ENCODE measurements around the gene SH3BP5L. TPM values are rescaled to one million over a fixed set of nuclear protein-coding genes. Genes with fewer than 3 reads are reported as not detected.
"Not testable (repeated sequence)": the region's sequence is repeated elsewhere in the genome, so short reads cannot be mapped to it uniquely, and the experiment has no call there.

Gene SH3BP5L
- total RNA-seq, 1 donor from 2014 or later, result 21.7 TPM

- no peak for DNase-seq (ENCODE audit: low spot score)
These were observed 25.7 kb upstream of the SH3BP5L start for GRCh38 chr1:248851390-248851789.

GRCh38 chr1:248850536-248851251 lies 25.0 kb upstream of the SH3BP5L start:
- DNase-seq (ENCODE audit: low spot score), result peak; percentile 34

- no peak for DNase-seq (ENCODE audit: low spot score)
These were observed 24.4 kb upstream of the SH3BP5L start for GRCh38 chr1:248850124-248850523.

- DNase-seq (ENCODE audit: low spot score), result no peak
These were observed 23.9 kb upstream of the SH3BP5L start for GRCh38 chr1:248849637-248850036.

GRCh38 chr1:248849152-248849551 lies 23.4 kb upstream of the SH3BP5L start:
- no peak for DNase-seq (ENCODE audit: low spot score)

- no peak for DNase-seq (ENCODE audit: low spot score)
These were observed 22.9 kb upstream of the SH3BP5L start for GRCh38 chr1:248848602-248849001.

- no peak for DNase-seq (ENCODE audit: low spot score)
These were observed 22.3 kb upstream of the SH3BP5L start for GRCh38 chr1:248847956-248848561.

GRCh38 chr1:248847181-248847955 lies 21.7 kb upstream of the SH3BP5L start:
- no peak for DNase-seq (ENCODE audit: low spot score)

- DNase-seq (ENCODE audit: low spot score), result no peak
These were observed 18.8 kb upstream of the SH3BP5L start for GRCh38 chr1:248844526-248844925.

- DNase-seq (ENCODE audit: low spot score), result no peak
These were observed 18.0 kb upstream of the SH3BP5L start for GRCh38 chr1:248843687-248844086.

GRCh38 chr1:248842781-248843331 lies 17.1 kb upstream of the SH3BP5L start:
- DNase-seq (ENCODE audit: low spot score), result peak; percentile 64

GRCh38 chr1:248841702-248842395 lies 16.1 kb upstream of the SH3BP5L start:
- DNase-seq (ENCODE audit: low spot score), result no peak

- no peak for DNase-seq (ENCODE audit: low spot score)
These were observed 15.2 kb upstream of the SH3BP5L start for GRCh38 chr1:248840946-248841345.

- DNase-seq (ENCODE audit: low spot score), result no peak
These were observed 13.4 kb upstream of the SH3BP5L start for GRCh38 chr1:248839168-248839555.

GRCh38 chr1:248838357-248839167 lies 12.8 kb upstream of the SH3BP5L start:
- peak; percentile 91 for DNase-seq (ENCODE audit: low spot score)

GRCh38 chr1:248837781-248838356 lies 12.2 kb upstream of the SH3BP5L start, which contains the start of gene ZNF672:
Gene ZNF672 (plus strand): TSS chr1:248838224. CDS start chr1:248847275, 9,051 bp downstream.
- peak; percentile 99 for DNase-seq (ENCODE audit: low spot score)

- peak; percentile 54 for DNase-seq (ENCODE audit: low spot score)
These were observed 11.5 kb upstream of the SH3BP5L start for GRCh38 chr1:248837045-248837780.

GRCh38 chr1:248834343-248834940 lies 8.7 kb upstream of the SH3BP5L start:
- no peak for DNase-seq (ENCODE audit: low spot score)

GRCh38 chr1:248831842-248832241 lies 6.1 kb upstream of the SH3BP5L start:
- DNase-seq (ENCODE audit: low spot score), result no peak

GRCh38 chr1:248830718-248831017 lies 5.0 kb upstream of the SH3BP5L start:
- DNase-seq (ENCODE audit: low spot score), result not testable (repeated sequence)

All from ureter (tissue), 1 donor.